Measurements from ENCODE around the gene EMILIN1.

EMILIN1 gene

GRCh38 chr2:27078267-27079194 lies at the start of gene EMILIN1:
Gene EMILIN1, plus strand, starts transcription at chr2:27078615. Its CDS starts 451 bp downstream, at chr2:27079066.
- peak; percentile 93 for DNase-seq

- DNase-seq = peak; percentile 18
Observed at GRCh38 chr2:27029051-27029450, 49.4 kb upstream of the EMILIN1 start.

- DNase-seq = peak; percentile 94
Observed at GRCh38 chr2:27032495-27033252, 45.7 kb upstream of the EMILIN1 start, which contains the start of gene TMEM214. Gene TMEM214, plus strand, starts transcription at chr2:27032965. Its CDS starts 51 bp downstream, at chr2:27033016.

GRCh38 chr2:27033253-27033852 lies 45.1 kb upstream of the EMILIN1 start:
- no peak for DNase-seq

- DNase-seq = no peak
Observed at GRCh38 chr2:27038012-27038411, 40.4 kb upstream of the EMILIN1 start.

- no peak for DNase-seq
Observed at GRCh38 chr2:27038631-27039339, 39.6 kb upstream of the EMILIN1 start.

- DNase-seq = no peak
Observed at GRCh38 chr2:27039426-27039825, 39.0 kb upstream of the EMILIN1 start.

- no peak for DNase-seq
Observed at GRCh38 chr2:27039871-27040270, 38.5 kb upstream of the EMILIN1 start.

GRCh38 chr2:27040282-27040681 lies 38.1 kb upstream of the EMILIN1 start:
- DNase-seq = no peak

GRCh38 chr2:27041752-27042151 lies 36.7 kb upstream of the EMILIN1 start:
- DNase-seq = no peak

- DNase-seq = no peak
Observed at GRCh38 chr2:27042159-27042661, 36.2 kb upstream of the EMILIN1 start.

- DNase-seq = no peak
Observed at GRCh38 chr2:27042985-27043634, 35.3 kb upstream of the EMILIN1 start.

- DNase-seq = peak; percentile 60
Observed at GRCh38 chr2:27049422-27050280, 28.8 kb upstream of the EMILIN1 start.

GRCh38 chr2:27050281-27050995 lies 28.0 kb upstream of the EMILIN1 start:
- peak; percentile 98 for DNase-seq

GRCh38 chr2:27050996-27051901 lies 27.2 kb upstream of the EMILIN1 start, which contains the start of gene AGBL5:
Gene AGBL5, plus strand, starts transcription at chr2:27051668. Its CDS starts 1,291 bp downstream, at chr2:27052959.
- DNase-seq = peak; percentile 97

- DNase-seq = no peak
Observed at GRCh38 chr2:27051902-27052645, 26.3 kb upstream of the EMILIN1 start.

GRCh38 chr2:27053321-27053720 lies 25.1 kb upstream of the EMILIN1 start:
- no peak for DNase-seq

GRCh38 chr2:27053776-27054175 lies 24.6 kb upstream of the EMILIN1 start:
- no peak for DNase-seq

Measured in right forelimb (tissue), 1 donor.